Endothelial cell of umbilical vein (primary cell): ENCODE results near the gene SUPT3H. TPM values are rescaled to one million over a fixed set of nuclear protein-coding genes. Genes with fewer than 3 reads are reported as not detected.

Source experiments
- BruUV-seq: library from RNA; stranded (reverse); fragments of 400-500 nt; replicated peaks from 2 replicates; lab custom pipeline; 2021; lab: Mats Ljungman, UMichigan
- CTCF ChIA-PET: fragments of 300-600, 350-600 bp; sonication (Branson Sonifier 250); formaldehyde crosslinking; loops from one replicate; lab custom pipeline; 2021; ENCODE audit warnings: antibody characterized with exemption, inconsistent platforms; lab: Charles Lee
- POLR2A ChIA-PET: fragments of 300-600, 350-600 bp; sonication (Branson Sonifier 250); formaldehyde crosslinking; loops from one replicate; lab custom pipeline; 2021; ENCODE audit warnings: antibody characterized with exemption, inconsistent platforms; lab: Charles Lee
- DNase-seq: peaks from one replicate; pipeline ENCODE4 v3.0.0-alpha.2; 2011; ENCODE audit warnings: low read depth, low spot score
- FAIRE-seq: peaks from 2 replicates; lab custom pipeline; 2011; peaks lifted over from hg19 to GRCh38; lab: Jason Lieb, UNC
- H2AFZ ChIP-seq: 2 replicates; pipeline ENCODE4 v1.6.0; 2012; ENCODE audit warnings: low read depth, low read length, control low read depth, inconsistent platforms
- H3K27ac ChIP-seq: 2 replicates; pipeline ENCODE4 v1.5.1; 2011; ENCODE audit warnings: low read depth, mild to moderate bottlenecking, control low read depth, low read length, moderate library complexity; ENCODE audit not compliant: insufficient read depth
- H3K27me3 ChIP-seq, 2 experiments: 2 replicates each; pipeline versions ENCODE4 v1.6.0 to v1.6.1; 2011; ENCODE audit warnings: low read length in 2 of 2, mixed read lengths in 1 of 2; ENCODE audit not compliant: control insufficient read depth in 2 of 2, insufficient read depth in 2 of 2
- H3K36me3 ChIP-seq, 2 experiments: 2 replicates in 1 of 2; 3 replicates in 1 of 2; pipeline ENCODE4 v1.5.1; 2011; ENCODE audit warnings: low read length in 2 of 2, mild to moderate bottlenecking in 1 of 2, moderate library complexity in 1 of 2; ENCODE audit not compliant: control insufficient read depth in 2 of 2, insufficient read depth in 2 of 2; ENCODE audit errors: extremely low read depth in 1 of 2
- H3K4me1 ChIP-seq: 3 replicates; pipeline ENCODE4 v1.5.1; 2011; ENCODE audit warnings: mild to moderate bottlenecking, low read length; ENCODE audit not compliant: control insufficient read depth, insufficient read depth; ENCODE audit errors: extremely low read depth
- H3K4me2 ChIP-seq: 2 replicates; pipeline ENCODE4 v1.6.1; 2011; ENCODE audit warnings: low read length, control low read depth, mixed read lengths; ENCODE audit not compliant: insufficient read depth
- H3K4me3 ChIP-seq, 3 experiments: fragments of 200-600 bp in 1 of 3; sonication (generic), shearing (Covaris generic) in 1 of 3; replicated peaks in 1 of 3; 2 replicates each; pipeline ENCODE4 v1.5.1; 2011 to 2016; ENCODE audit warnings: control low read depth in 3 of 3, low read length in 3 of 3, mild to moderate bottlenecking in 2 of 3, inconsistent platforms in 1 of 3, low read depth in 1 of 3, moderate library complexity in 1 of 3; ENCODE audit not compliant: insufficient read depth in 1 of 3
- H3K79me2 ChIP-seq: 2 replicates; pipeline ENCODE4 v1.6.0; 2012; ENCODE audit warnings: low read length, inconsistent platforms; ENCODE audit not compliant: control insufficient read depth, insufficient read depth
- H3K9ac ChIP-seq: replicated peaks from 2 replicates; pipeline ENCODE3; 2011; ENCODE audit warnings: low read length, control low read depth; ENCODE audit not compliant: insufficient read depth; ENCODE audit errors: extremely low read depth
- H3K9me1 ChIP-seq: replicated peaks from 3 replicates; pipeline ENCODE4 v1.6.0; 2011; ENCODE audit warnings: mild to moderate bottlenecking, low read length; ENCODE audit not compliant: control insufficient read depth, insufficient read depth; ENCODE audit errors: extremely low read depth
- H3K9me3 ChIP-seq: replicated peaks from 2 replicates; pipeline ENCODE4 v1.5.1; 2012; ENCODE audit warnings: low read length, inconsistent platforms; ENCODE audit not compliant: control insufficient read depth, insufficient read depth
- H4K20me1 ChIP-seq: replicated peaks from 2 replicates; pipeline ENCODE3; 2011; ENCODE audit warnings: mild to moderate bottlenecking, low read length; ENCODE audit not compliant: control insufficient read depth, insufficient read depth; ENCODE audit errors: extremely low read depth
- CTCF ChIP-seq, 2 donors: IDR thresholded peaks; 1 replicate in 1 of 2; 2 replicates in 1 of 2; pipeline ENCODE4 v1.5.1; 2011; ENCODE audit warnings: low read length in 2 of 2, mild to moderate bottlenecking in 2 of 2, moderate library complexity in 2 of 2, control low read depth in 1 of 2, inconsistent platforms in 1 of 2, low read depth in 1 of 2; ENCODE audit not compliant: insufficient read depth in 1 of 2; ENCODE audit errors: extremely low read depth in 1 of 2
- EZH2 ChIP-seq: IDR thresholded peaks from 2 replicates; pipeline ENCODE4 v1.6.1; 2012; ENCODE audit warnings: borderline replicate concordance, low read depth, mild to moderate bottlenecking, moderate library complexity, low read length, inconsistent platforms; ENCODE audit not compliant: severe bottlenecking
- FOS ChIP-seq: IDR thresholded peaks from 2 replicates; pipeline ENCODE4 v1.6.1; 2011; ENCODE audit warnings: mild to moderate bottlenecking, low read length, moderate library complexity, borderline replicate concordance; ENCODE audit not compliant: insufficient read depth
- GATA2 ChIP-seq: IDR thresholded peaks from 2 replicates; pipeline ENCODE4 v1.7.0; 2011; ENCODE audit warnings: low read depth, mild to moderate bottlenecking, moderate library complexity, mixed read lengths, low read length; ENCODE audit not compliant: insufficient read length, insufficient read depth
- JUN ChIP-seq: IDR thresholded peaks from 2 replicates; pipeline ENCODE4 v1.6.1; 2011; ENCODE audit warnings: borderline replicate concordance, low read depth; ENCODE audit not compliant: insufficient read length, insufficient read depth
- MYC ChIP-seq: IDR thresholded peaks from one replicate; pipeline ENCODE4 v1.6.1; 2011; ENCODE audit warnings: mild to moderate bottlenecking, low read depth, low read length
- POLR2A ChIP-seq: IDR thresholded peaks from 2 replicates; pipeline ENCODE4 v1.6.1; 2012; ENCODE audit warnings: low read depth, mild to moderate bottlenecking, control low read depth, low read length
- POLR2AphosphoS5 ChIP-seq: IDR thresholded peaks from 2 replicates; pipeline ENCODE4 v1.6.1; 2012; ENCODE audit warnings: low read depth, mild to moderate bottlenecking, control low read depth, low read length, moderate library complexity; ENCODE audit not compliant: insufficient read depth
- dilution Hi-C: fragments of 300-500 bp; cut with MboI; formaldehyde crosslinking; loops from one replicate; pipeline ENCODE4 v1.15.0; 2019; ENCODE audit warnings: low sequenced_read_pairs; ENCODE audit not compliant: extremely low pct_ligation_motif_present
- intact Hi-C: fragments of 100-400 bp; cut with micrococcal nuclease; formaldehyde crosslinking; loops from one replicate; pipeline ENCODE4 v1.10.0; 2022
- polyA plus RNA-seq, 4 experiments: library from polyadenylated mRNA; depleted of rRNA in 3 of 4; stranded (reverse) in 3 of 4; unstranded in 1 of 4; fragments of >200 nt; gene quantifications; 2 replicates each; pipeline versions ENCODE4 v1.2.1 to v1.2.3, GENCODE V29; 2011 to 2012; ENCODE audit warnings: missing spikeins in 1 of 4
- total RNA-seq: library from RNA; stranded (reverse); gene quantifications from 2 replicates; pipeline ENCODE4 v1.2.3, GENCODE V29; 2021
- TF ChIP-seq, protein P1 (sequence below): IDR thresholded peaks from 2 replicates; pipeline ENCODE4 v1.6.1; 2011; ENCODE audit not compliant: insufficient read depth, insufficient read length

Gene SUPT3H
- total and polyA plus RNA-seq, 2 donors (not counting 3 experiments of a cell fraction or from before 2014, with no cell fraction given), result 8.3 to 9.8 TPM

GRCh38 chr6:44850312-44850711 is 527.4 kb downstream of the SUPT3H start:
- H3K9me3 ChIP-seq, result no peaks in the 10 kb centered on the region
- ChIA-PET POLR2A (no interaction called here), CTCF (interaction anchor here (1.0 kb wide), 1 partner anchor 864 kb away, joined by 5 read pairs; no protein-coding TSS in a partner anchor)
- no peak for DNase-seq
- intact Hi-C loops, result no loop called here
- H2AFZ ChIP-seq, result no peak overlapping the region
- H3K4me2 ChIP-seq, result no peak overlapping the region
- no peaks in the 10 kb centered on the region for H3K4me1 ChIP-seq
- no TSS peak for BruUV-seq
- dilution Hi-C loops, result no loop called here
- H4K20me1 ChIP-seq, result no peaks in the 10 kb centered on the region
- no peak overlapping the region for H3K4me3 ChIP-seq
- no peak for FAIRE-seq
- no peak overlapping the region for H3K27ac ChIP-seq
- H3K9ac ChIP-seq, result no peak overlapping the region
- no peaks in the 10 kb centered on the region for H3K36me3 ChIP-seq
- H3K9me1 ChIP-seq, result no peaks in the 10 kb centered on the region
- TF ChIP-seq MYC (no peak), CTCF (IDR thresholded peaks at IDR 0.05; ENCODE audit: extremely low read depth in 1 of 2, insufficient read depth in 1 of 2, low read depth in 1 of 2, low read length in 2 of 2) (no peak), FOS (no peak), POLR2AphosphoS5 (no peak), POLR2A (no peak), JUN (no peak), GATA2 (no peak), EZH2 (no peak)
- TF ChIP-seq, protein P1, sequence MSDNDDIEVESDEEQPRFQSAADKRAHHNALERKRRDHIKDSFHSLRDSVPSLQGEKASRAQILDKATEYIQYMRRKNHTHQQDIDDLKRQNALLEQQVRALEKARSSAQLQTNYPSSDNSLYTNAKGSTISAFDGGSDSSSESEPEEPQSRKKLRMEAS, result no peak
- H3K79me2 ChIP-seq, result no peaks in the 10 kb centered on the region
- no peaks in the 10 kb centered on the region for H3K27me3 ChIP-seq
